ENCODE results near the gene RUFY4.

RUFY4 gene, protein sequence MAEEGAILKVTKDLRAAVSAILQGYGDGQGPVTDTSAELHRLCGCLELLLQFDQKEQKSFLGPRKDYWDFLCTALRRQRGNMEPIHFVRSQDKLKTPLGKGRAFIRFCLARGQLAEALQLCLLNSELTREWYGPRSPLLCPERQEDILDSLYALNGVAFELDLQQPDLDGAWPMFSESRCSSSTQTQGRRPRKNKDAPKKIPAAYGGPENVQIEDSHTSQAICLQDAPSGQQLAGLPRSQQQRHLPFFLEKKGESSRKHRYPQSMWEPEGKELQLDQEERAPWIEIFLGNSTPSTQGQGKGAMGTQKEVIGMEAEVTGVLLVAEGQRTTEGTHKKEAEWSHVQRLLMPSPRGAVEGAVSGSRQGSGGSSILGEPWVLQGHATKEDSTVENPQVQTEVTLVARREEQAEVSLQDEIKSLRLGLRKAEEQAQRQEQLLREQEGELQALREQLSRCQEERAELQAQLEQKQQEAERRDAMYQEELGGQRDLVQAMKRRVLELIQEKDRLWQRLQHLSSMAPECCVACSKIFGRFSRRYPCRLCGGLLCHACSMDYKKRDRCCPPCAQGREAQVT

DNA sequence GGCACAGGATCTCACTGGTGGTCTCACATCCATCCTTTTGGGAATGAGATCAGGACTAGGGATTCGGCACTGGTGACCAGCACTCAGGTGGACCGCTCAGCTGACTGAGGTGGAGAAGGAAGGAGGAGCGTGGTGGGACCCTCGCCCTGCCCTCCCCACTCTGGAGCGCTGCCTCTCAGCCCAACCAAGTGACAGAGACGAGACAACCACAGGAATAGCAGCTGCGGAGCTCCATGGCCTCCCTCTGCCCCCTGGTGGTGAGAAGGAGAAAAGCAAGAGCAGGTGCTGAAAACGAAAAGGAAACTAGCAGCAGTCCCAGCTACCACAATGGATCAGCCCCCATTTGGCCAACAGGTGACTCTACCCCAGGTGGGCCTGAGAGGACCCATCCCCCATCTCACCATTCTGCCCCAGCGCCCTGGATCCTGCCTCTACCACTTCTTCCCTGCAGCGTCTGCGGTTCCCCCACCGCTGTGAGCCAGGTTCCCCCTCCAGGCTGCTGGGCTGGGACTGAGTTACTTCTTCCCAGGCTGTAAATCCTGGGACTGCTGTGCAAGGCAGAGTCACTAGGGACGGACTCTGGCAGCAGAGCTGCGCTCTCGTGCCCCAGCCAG lies at the start of gene RUFY4:
TSS of gene RUFY4 (plus strand) at position 533 of the 614 bp plus-strand sequence. CDS start 1,353 bp downstream, outside the sequence.
- DNase-seq (ENCODE audit: low read depth in 2 of 2), result peak; percentile 19 to 34

DNA sequence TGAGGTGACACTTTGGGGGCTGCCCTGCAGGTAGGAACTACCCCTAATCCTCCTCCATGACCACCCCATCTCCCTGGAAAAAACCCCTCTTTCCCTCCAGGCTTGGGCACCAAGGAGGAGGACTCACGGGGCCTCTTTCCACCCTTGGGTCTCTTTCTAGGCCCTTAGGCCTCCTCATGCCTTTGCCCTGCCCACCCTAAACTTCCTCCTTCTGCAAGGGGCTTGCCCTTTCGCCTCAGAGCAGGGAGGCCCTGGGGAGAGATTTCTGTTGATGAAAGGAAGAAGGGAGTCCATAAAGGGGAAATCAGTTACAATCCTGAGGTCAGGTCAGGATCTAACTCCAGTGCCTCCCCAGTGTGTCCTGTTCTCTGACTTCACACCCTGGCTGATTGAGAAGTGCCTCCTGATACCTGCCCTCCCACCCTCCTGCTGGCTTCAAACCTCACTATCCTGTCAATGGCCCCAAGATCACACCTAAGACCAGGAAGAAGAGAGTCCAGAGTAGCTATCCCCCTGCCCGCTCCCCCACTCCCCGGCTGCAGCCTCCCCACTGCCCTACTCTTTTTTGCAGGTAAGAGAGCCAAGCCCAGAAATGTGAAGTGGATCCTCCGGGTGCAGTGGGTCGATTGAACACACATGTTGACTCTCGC lies 49.5 kb upstream of the RUFY4 start:
- no peak for DNase-seq (ENCODE audit: low read depth in 2 of 2)

DNA sequence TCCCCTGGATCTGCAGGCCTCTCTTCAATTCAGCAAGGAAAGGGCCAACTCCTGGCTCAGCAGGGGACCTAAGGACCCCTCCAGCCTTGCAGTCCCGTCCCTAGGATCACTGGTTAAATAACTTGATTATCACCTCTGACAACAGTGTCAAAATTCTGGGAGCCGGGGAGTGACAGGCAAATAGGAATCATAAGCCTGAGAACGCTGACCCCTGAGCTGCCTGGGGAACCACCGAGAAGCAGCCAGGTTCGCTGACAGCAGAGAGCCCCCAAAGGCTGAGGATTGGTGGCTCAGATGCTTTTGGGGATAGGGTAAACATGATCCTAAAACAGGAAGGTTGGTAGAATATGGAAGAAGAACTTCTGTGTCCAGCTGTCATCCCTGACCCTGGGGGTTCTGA lies 48.8 kb upstream of the RUFY4 start:
- DNase-seq (ENCODE audit: low read depth in 2 of 2), result no peak

DNA sequence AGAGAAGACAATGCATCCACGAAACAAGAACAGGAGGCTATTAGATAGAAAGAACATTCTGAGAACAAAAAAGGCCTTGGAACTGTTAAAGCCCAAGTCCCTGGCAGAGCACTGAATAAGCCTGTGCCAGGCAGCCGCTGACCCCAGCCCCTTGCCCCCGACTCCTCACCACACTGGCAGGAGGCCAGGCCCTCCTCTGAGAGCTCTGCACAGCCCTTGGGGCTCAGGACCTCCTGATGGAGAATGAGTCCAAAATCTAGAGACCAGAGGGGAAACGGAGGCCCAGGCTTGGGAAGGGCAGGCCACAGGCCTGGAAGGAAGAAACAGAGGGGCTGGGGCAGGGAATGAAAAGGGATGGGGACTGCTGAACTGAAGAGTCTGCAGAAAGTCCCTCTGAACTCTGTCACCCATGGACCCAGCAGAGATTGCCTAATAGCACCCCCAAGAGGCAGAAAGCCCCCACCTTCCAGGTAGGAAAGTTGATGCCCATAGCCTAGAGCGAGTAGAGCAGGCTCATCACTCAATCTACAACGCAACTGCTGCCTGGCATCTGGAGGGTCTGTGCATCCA lies 48.0 kb upstream of the RUFY4 start:
- no peak for DNase-seq (ENCODE audit: low read depth in 2 of 2)

DNA sequence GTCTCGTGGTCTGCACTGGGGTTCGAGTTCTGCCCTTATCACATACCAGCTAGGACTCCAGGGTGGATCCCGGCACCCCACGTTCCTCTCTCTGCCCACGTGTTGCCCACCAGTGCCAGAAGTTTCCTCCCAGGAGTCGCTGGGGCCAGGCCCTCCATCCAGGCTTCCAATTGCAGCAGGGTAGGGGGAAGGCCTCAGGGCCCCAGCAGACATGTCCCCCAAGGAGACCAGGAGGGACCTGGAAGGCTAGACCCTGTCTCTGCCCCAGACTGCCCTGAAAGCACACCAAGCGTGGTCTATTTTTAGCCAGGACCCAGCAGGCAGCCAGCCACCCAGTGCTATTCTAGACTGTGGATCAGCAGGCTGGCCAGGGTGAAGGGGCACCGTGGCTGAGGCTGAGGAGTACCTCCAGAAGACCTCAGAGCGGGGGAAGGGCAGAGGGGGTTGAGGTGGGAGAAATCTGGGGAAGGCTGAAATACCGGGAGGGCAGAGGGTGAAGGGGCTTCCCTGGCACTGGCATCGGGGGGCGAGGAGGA lies 47.4 kb upstream of the RUFY4 start:
- no peak for DNase-seq (ENCODE audit: low read depth in 2 of 2)

DNA sequence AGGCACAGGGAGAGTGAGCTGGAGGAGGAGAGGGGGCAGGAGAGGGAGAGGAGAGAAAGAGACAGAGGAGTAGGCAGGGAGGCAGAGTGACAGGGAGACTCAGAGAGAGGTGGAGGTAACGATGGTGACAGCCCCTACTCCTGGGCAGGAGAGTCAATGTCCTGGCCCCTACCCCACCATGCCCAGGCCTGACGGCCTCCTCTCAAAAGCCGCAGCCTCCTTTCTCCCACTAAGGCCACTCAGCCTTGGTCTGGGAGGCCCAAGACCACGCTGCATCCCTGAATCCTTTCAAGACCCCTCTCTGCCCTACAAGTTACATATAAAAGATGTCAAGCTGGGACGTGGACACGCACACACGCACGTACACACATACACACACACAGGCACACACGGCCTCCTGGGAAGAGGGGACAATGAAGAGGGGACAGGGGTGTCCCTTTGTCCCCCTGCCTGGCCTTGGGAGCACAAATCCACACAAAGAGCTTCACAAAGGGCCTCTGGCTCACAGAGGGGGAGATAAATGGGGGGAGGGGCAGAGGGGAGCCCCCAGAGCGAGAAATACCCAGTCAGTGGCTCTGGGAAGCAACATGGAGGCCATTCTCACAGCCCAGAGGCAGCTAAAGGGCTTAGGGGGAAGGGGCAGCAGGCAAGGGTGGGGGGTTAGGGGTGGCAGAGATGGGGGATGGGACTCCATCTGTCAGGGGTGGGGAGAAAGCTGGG lies 46.8 kb upstream of the RUFY4 start:
- DNase-seq (ENCODE audit: low read depth in 2 of 2), result no peak

DNA sequence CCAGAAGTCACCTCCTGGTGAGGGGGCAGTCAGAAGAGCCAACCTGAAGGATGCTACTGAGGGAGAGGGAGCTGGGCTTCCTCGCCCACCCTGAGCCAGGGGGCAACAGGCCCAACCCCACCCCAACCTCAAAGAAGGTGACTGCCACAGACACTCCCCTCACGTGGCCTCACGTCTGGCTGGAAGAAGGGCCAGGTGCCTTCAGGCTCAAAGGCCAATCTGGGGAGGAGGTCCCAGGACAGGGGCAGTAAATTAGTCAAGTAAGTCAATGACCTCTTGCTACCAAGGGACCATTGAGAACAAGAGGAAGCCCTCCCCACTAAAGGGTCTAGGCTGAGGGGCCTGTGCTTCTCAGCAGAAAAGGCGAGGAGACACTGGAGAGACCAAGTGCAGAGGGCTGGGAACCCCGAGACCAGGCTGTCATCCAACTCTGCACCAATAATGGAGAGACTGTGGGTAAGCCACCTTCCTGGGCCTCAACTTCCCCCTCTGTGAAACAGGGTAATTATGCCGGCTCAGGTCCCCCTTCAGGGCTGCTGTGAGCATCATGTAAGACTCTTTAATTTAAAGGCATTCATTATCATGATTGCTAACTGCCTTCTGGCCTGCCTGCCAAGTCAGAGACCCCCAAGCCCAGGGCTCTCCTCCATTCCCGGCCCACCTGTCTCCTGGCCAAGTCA lies 46.1 kb upstream of the RUFY4 start:
- DNase-seq (ENCODE audit: low read depth in 2 of 2), result no peak

DNA sequence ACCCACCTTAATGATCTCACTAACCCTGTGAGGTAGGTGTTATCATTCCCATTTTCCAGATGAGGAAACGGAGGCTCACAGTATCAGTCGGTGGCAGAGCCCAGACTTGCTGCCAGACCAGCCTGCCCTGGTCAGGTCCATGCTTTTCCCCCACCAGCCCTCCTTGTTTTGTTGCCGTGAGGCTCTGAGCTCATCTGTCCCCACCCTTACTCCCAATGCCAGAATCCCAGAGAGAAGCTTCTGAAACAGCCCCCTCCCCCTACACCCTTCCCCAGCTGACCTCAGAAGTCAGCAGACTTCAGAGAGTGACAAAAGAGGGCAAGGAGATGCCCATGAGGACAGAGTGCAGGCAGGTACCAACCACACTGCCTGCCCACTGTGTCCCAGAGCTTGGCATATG lies 45.4 kb upstream of the RUFY4 start:
- no peak for DNase-seq (ENCODE audit: low read depth in 2 of 2)

DNA sequence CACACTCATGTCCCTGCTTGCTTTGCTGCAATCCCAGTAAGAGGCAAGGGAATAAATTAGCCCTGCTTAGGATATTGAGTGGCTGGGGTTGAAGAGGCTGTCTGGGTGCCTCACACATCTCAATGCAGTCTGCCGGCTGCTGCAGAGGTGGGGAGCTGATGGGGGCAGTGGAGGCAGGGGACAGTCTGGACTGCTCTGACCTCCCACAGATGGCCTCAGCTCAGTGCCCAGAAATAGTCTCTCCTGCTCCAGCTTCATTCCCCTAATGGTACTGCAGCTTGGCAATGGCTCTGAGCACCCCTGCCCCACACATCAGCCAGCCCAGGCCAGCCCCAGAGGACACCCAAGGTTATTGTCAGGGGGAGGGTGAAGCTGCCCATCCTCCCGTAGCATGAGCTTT lies 44.7 kb upstream of the RUFY4 start:
- no peak for DNase-seq (ENCODE audit: low read depth in 2 of 2)

DNA sequence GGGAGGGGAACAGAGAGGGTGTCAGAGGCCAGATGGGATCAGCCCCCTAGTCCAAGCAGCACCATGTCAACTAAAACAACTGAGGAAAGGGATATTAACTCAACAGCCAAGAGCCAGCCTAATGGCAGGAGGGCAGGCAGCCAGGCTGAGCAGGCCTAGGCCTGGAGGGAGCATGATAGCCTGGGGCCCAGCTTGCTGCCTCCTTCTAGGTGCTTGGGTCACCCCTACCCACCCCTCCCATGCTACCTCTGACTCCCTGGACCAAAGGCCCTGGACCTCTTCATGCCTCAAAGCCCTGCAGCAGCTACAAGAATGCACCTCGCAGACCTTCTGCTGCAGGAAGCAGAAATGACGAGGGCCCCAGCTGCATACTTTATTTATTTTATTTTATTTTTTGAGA lies 44.2 kb upstream of the RUFY4 start:
- no peak for DNase-seq (ENCODE audit: low read depth in 2 of 2)

DNA sequence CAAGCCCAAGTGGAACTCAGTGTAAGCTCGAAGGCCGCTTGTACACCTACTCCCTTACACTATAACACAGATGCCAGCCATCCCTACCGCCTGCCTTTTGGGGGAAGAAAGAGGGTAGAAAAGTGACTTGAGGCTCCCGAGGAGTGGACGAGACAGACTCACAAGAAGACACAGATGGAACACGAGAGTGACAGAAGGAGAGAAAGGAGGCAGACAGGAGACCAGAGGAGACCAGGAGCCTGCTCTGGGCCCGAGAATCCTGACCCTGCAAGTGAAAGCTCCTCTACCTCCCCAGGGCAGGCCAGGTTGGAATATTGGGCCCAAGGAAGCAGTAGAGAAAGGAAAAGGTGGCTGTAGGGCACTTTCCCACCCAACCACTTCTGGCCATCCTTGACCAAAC lies 42.8 kb upstream of the RUFY4 start:
- DNase-seq (ENCODE audit: low read depth in 2 of 2), result no peak

DNA sequence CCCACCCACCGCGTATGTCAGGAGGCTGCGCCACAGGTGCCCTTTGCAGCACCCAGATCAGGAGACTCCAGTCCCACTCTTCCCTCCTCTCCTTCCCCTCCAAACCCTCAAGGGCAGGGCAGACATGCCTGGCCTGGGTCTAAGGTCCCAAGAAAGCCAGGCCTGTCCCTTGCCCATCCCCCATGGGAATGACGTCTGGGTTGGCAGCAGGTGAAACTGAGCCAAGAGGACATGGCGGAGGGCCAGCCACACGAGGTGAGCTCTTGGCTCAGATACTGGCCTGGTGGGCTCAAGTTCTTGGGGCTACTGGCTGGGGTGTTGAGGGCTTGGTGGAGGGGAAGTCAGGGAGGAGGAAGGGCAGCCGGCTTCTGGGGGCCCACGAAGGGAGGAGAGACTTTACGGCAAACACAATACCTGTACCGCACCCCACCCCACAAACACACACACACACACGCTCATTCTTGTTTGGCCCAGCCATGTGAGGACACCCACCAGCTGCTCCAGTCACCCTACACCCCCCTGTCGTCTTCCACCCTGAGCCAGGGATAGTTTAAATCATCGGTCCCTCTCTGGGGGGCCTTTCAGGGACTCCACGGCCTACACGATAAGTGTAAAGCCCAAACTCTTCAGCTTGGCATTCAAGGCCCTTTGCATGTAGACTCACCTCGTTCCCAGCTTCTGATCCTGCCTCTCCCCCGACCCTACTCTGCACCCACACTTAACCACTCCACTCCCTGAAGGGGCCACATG lies 42.2 kb upstream of the RUFY4 start:
- no peak for DNase-seq (ENCODE audit: low read depth in 2 of 2)

DNA sequence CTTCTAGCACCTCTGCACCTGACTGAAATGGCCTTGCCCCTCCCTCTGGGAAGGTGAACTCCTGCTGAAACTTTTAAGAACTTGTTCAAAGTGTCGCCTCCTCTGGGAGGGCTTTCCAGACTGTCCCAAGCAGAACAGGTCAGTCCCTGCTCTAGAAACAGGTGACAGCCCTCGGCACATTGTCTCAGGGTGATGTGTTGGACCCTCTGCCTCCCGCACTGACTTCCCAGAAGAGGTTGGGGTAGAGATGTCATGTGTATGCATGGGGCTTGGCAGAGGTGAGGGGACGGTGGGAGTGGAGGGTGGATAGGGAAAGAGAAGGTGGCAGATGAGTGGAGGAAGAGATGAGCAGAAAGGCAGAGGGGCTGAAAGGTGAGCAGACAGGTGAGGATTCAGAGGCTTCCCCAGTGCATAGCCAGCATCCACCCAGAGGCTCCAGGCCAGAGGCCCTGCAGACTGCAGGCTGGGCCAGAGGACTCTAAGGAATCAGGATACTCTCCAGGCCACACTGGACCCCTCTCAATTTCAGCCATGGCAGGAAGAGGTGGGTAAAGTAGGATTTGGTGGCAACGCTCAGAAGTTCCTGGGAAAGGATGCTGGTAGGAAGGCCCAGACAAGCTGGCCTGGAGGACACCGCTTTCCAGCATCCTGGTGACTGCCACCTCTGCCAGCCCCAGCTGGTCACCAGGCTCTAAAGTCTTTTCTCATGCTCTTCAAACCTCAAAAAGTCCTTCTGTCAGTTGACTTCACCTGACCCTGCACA lies 41.4 kb upstream of the RUFY4 start:
- no peak for DNase-seq (ENCODE audit: low read depth in 2 of 2)

DNA sequence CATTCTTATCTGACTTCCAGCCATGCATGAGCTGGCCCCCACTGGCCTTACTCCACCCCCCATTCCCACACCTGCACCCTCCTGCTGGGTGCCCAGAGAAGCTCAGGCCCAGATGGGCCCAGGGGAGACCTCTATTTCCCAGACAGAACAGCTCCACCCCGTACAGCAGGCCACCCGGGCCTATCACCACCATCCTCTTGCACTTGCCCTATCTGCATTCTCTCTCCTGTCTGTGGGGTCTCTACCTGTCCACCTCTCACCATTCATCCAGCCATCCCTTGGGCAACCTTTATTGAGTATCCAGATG lies 40.9 kb upstream of the RUFY4 start:
- no peak for DNase-seq (ENCODE audit: low read depth in 2 of 2)

DNA sequence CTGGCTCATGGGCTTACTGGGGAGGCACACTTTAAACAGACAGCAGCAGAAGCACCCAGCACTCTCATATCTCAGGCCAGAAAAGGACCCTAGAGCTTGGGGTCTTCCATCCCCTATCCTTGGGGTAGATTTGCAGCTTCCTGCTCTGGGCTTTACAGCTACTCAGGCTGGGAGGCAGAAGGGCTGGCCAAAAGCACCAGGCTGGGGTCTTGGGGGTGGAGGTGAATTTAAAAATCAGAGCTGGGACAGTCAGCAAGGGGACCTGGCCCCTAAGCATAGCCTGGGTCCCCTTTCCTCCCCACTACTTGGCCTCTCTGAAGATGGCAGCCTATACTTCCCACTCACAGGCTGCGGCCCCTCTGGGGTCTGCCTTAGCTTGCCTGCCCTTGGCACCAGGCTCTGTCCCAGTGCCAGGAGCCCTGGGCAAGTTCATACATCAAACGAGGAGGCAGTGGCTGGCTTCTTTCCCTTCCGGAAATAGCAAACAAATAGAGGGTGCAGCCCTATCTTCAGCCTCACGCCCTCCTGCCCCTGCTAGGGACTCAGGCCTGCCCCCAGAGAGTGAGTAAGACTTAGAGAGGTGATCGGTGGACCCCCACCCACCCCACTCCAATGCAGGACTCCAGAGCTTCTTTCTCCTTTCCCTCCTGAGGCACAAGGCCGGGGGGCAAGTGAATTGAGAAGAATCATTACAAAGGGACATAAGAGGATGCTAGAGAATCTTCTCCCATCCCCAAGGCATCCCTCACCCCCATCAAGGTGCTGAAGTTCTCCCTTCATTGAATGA lies 40.3 kb upstream of the RUFY4 start:
- DNase-seq (ENCODE audit: low read depth in 2 of 2), result no peak

DNA sequence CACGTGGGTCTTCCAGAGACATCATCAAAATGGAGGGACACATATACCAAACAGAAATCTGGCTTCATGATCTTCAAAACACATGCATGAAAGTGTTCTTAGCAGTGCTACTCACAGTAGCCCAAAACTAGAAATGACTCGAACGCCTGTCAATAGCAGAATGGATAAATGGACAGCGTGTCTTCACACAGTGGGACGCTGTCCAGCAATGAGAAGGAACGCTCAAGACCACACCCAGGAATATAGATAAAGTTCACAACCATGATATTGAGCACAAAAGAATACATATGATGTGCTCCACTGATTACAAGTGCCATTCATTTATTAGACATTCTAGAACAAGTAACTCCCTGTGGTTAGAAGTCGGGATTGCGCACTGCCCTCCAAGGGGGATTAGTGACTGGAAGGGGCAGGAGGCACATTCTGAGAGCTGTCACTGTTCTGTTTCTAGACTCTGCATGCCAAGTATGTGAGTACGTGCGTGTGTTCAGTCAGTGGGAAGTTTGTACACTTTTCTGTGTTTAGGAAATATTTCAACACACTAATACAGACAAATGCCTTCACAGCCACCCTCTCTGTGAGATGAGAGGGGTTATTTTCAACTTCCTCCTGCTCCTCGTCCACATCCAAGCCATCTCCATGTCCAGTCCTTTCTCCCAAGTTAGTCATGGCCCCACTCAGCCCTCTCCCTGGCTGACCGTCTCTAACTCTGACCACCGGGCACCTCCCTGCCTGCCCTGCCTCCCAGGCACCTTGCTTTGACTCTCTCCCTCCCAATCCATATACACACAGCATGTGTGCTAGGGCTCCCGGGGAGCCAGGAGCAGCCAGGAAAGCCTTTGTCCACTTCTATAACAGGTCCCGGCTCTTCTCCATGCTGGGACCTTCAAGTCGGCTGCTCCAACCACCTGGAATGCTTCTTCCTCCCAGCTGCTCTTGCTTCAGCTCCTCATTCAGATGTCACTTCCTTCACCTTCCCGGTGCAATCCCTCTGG lies 39.4 kb upstream of the RUFY4 start:
- DNase-seq (ENCODE audit: low read depth in 2 of 2), result no peak

DNA sequence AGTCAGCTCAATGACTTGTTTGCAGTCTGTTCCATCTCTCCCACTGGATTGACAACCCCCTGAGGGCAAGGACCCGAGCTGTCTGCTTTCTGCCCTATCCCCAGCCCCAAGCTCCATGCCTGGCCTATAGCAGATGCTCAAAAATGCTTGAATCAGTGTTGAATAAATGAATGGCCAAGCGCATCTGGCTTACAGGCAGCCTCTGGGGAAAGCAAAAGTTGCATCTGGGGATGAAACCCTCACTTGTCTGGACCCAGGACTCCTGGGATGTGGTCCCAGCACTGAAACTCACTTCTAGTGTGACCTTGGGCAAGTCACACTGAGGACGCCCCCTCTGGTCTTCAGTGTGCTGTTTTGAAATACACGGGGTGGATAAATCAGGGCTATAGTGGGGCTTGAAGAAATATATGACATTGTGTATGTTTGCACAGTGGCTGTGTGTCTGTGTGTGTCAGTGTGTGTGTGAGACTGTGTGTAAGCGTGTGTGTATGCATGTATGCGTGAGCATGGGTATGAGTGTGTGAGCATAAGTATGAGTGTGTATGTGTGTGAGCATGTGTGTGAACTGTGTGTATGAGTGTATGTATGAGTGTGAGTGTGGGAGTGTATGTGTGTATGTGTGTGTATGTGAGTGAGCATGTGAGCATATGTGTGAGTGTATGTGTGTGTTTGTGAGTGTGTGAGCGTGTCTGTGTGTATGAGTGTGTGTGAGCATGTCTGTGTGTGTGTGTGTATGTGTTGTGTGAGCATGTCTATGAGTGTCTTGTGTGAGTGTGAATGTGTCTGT lies 38.5 kb upstream of the RUFY4 start:
- no peak for DNase-seq (ENCODE audit: low read depth in 2 of 2)

Data from stimulated activated CD8-positive, alpha-beta memory T cell treated with anti-CD3 and anti-CD28 coated beads, Interleukin-2, amount 100 ng/mL, for 1 hour (primary cell).